IPS-18a (cell line): ENCODE data around the gene BICD1.
"Not testable (repeated sequence)": the region's sequence is repeated elsewhere in the genome, so short reads cannot be mapped to it uniquely, and the experiment has no call there.

Source experiments
- H3K27ac ChIP-seq: one replicate; pipeline ENCODE4 v1.5.1; 2013; ENCODE audit warnings: low read length
- H3K27me3 ChIP-seq: one replicate; pipeline ENCODE4 v1.6.1; 2013; ENCODE audit warnings: mild to moderate bottlenecking, low read length; ENCODE audit not compliant: control insufficient read depth, insufficient read depth
- H3K36me3 ChIP-seq: one replicate; pipeline ENCODE4 v1.6.1; 2013; ENCODE audit warnings: low read depth, low read length; ENCODE audit not compliant: control insufficient read depth
- H3K4me1 ChIP-seq: one replicate; pipeline ENCODE4 v1.6.1; 2013; ENCODE audit warnings: low read depth, low read length; ENCODE audit not compliant: control insufficient read depth
- H3K4me3 ChIP-seq: one replicate; pipeline ENCODE4 v1.5.1; 2013; ENCODE audit warnings: low read length
- H3K9ac ChIP-seq: one replicate; pipeline ENCODE4 v1.6.1; 2013; ENCODE audit warnings: mild to moderate bottlenecking, low read length, moderate library complexity
- H3K9me3 ChIP-seq: one replicate; pipeline ENCODE4 v1.6.1; 2013; ENCODE audit warnings: low read depth, low read length; ENCODE audit not compliant: control insufficient read depth

BICD1 gene

DNA sequence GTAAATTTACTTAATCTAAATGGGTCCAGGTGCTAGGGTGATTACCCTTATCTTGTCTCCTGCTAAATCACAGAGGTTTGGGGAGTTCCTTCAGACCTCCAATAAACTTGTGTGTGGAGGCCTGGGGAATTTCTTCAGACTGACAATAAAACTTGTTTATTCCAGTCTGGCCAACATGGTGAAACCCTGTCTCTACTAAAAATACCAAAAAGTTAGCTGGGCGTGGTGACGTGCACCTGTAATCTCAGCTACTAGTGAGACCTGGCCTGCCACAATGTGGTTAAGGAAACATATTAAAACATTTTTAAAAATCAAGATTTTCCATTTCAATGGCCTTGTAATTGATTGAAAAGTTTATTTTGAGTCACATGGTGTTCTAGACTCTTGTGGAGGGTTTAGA is 165.8 kb downstream of the BICD1 start:
- Histone ChIP-seq H3K4me1 (peaks cover 25% of the 10 kb centered on the region), H3K27ac (no peak overlapping the region), H3K4me3 (no peak overlapping the region), H3K36me3 (no peaks in the 10 kb centered on the region), H3K9me3 (no peaks in the 10 kb centered on the region), H3K9ac (no peak overlapping the region), H3K27me3 (no peaks in the 10 kb centered on the region)

DNA sequence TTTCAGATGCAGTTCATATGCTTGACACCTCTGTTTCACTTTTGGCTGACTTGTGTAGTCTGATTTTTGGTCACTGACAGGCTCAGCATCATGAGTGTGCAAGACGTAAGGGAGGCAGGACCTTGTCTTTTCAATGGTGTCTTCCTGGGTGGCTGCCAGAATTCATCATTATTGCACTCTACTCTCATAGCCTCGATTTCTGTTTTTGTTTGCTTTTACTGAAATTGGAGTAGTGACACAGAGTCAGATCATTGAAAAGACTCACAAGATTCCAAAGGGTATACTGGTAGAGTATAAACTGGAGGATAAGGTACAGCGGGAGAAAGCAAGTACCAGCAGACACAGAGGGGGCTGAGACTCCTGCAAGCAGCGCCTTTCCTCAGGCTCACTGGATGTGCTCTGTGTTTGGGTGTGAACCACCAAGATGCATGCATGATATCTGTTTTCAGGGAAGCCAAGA is 166.4 kb downstream of the BICD1 start:
- H3K27ac ChIP-seq, result no peak overlapping the region
- no peaks in the 10 kb centered on the region for H3K27me3 ChIP-seq
- no peaks in the 10 kb centered on the region for H3K36me3 ChIP-seq
- H3K4me1 ChIP-seq, result peaks cover 25% of the 10 kb centered on the region
- no peak overlapping the region for H3K4me3 ChIP-seq
- no peak overlapping the region for H3K9ac ChIP-seq
- no peaks in the 10 kb centered on the region for H3K9me3 ChIP-seq

DNA sequence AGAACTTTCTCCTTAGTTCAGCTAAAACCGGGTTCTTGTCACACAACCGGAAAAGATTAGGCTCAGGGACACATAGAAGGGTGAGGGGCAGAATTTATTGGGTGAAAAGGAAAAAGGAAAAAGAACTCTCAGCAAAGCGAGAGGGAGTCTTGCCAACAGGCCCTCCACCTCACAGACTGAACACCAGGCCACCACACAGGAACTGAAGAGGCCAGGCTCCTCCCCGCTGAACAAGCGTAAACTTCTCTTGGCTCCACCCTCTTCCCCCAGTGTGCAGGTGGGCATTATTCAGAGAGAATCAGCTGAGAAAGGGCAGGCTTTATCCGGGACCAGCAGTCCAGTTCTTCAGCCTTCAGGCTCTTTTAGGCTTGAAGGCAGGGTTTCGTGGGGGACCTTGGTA is 167.1 kb downstream of the BICD1 start:
- Histone ChIP-seq H3K9ac (no peak overlapping the region), H3K27ac (no peak overlapping the region), H3K27me3 (no peaks in the 10 kb centered on the region), H3K36me3 (no peaks in the 10 kb centered on the region), H3K4me3 (no peak overlapping the region), H3K4me1 (peaks cover 25% of the 10 kb centered on the region), H3K9me3 (no peaks in the 10 kb centered on the region)

DNA sequence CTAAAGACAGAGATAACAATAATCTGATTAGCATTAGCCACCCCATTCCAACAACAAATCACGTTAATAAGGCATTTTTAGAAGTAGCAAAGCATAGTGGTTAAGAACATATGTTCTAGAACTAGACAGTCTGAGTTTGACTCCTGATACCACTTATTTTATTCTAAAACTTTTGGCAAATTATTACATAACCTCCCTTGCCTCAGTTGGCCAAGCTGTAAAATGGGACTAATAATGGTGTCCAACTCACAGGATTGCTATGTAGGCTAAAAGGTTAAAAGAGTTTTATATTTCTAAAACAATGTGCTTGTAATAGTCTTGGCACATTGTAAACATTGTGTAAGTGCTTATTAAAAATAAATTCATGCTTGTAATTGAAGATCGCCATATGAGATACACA is 168.0 kb downstream of the BICD1 start:
- no peaks in the 10 kb centered on the region for H3K27me3 ChIP-seq
- peaks cover 25% of the 10 kb centered on the region for H3K4me1 ChIP-seq
- no peaks in the 10 kb centered on the region for H3K36me3 ChIP-seq
- H3K9me3 ChIP-seq, result no peaks in the 10 kb centered on the region
- H3K9ac ChIP-seq, result no peak overlapping the region
- no peak overlapping the region for H3K27ac ChIP-seq
- no peak overlapping the region for H3K4me3 ChIP-seq

DNA sequence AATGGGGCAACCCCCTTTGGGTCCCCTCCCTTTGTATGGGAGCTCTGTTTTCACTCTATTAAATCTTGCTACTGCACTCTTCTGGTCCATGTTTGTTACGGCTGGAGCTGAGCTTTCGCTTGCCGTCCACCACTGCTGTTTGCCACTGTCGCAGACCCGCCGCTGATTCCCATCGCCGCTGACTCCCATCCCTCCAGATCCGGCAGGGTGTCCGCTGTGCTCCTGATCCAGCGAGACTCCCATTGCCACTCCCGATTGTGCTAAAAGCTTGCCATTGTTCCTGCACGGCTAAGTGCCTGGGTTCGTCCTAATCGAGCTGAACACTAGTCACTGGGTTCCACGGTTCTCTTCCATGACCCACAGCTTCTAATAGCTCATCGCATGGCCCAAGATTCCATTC is 168.9 kb downstream of the BICD1 start:
- not testable (repeated sequence) for H3K36me3 ChIP-seq, H3K27ac ChIP-seq, H3K4me3 ChIP-seq, H3K9me3 ChIP-seq, H3K9ac ChIP-seq, H3K27me3 ChIP-seq
- H3K4me1 ChIP-seq, result peaks cover 23% of the 10 kb centered on the region

DNA sequence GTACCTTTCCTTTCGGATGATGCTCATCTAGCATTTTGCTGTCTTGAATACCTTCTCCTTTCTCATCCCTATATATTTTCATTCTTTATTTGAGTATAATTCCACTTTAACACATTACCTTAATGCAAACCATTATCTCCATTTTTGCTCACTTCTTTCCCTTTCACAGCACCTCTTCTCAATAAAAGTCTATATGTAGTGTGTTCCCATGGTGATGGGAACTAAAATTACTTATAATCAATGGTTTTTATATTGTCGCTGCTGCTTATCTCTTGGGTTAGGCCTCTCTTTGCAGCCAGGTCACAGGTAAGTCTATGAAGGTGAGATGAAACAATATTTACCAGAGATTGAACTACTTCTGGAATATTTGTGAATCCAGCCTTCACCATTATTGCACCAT is 171.1 kb downstream of the BICD1 start:
- no peak overlapping the region for H3K9ac ChIP-seq
- no peaks in the 10 kb centered on the region for H3K27me3 ChIP-seq
- no peak overlapping the region for H3K27ac ChIP-seq
- no peaks in the 10 kb centered on the region for H3K9me3 ChIP-seq
- H3K4me1 ChIP-seq, result peaks cover 9% of the 10 kb centered on the region
- H3K36me3 ChIP-seq, result no peaks in the 10 kb centered on the region
- no peak overlapping the region for H3K4me3 ChIP-seq

DNA sequence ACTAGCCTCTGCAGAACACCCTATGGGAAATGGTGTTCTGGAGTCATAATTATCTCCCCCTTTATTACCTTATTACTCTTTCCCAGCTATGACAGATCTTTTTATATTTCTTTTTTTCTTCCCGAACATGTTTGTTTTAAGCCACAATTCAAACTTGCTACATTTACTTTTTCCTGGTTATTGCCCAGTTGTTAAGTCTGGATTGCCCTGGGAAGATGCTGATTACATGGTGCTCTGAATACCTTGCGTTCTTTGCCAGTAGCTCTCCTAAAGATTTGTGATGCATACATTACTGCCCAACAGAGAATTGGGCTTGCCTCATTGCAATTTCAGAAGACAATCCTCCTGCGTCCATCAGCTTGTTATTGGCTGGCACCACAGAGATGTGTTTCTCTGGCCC is 174.5 kb downstream of the BICD1 start:
- Histone ChIP-seq H3K36me3 (no peaks in the 10 kb centered on the region), H3K4me3 (no peak overlapping the region), H3K9ac (no peak overlapping the region), H3K4me1 (peaks cover 20% of the 10 kb centered on the region), H3K27ac (no peak overlapping the region), H3K27me3 (no peaks in the 10 kb centered on the region), H3K9me3 (no peaks in the 10 kb centered on the region)

DNA sequence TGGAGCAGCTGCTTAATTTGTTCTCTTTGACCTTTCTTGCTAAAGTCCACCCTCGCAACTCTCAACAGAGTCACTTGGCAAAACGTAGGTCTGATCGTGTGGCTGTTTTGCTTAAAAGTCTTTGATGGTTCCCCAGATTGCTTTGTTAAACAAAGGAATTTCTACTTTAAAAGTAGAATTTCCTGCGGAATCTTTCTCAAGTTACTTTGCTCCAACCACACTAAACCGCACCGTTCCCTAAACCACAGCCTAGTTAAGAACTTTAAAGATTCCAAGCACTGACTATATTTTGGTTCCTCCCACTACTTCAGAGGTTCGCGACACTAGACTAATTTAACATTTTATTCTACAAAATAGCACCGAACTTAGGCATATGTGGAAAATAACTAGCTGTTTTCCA is 177.9 kb downstream of the BICD1 start:
- Histone ChIP-seq H3K4me3 (no peak overlapping the region), H3K36me3 (no peaks in the 10 kb centered on the region), H3K9me3 (no peaks in the 10 kb centered on the region), H3K27me3 (no peaks in the 10 kb centered on the region), H3K9ac (no peak overlapping the region), H3K4me1 (peaks cover 29% of the 10 kb centered on the region), H3K27ac (no peak overlapping the region)

DNA sequence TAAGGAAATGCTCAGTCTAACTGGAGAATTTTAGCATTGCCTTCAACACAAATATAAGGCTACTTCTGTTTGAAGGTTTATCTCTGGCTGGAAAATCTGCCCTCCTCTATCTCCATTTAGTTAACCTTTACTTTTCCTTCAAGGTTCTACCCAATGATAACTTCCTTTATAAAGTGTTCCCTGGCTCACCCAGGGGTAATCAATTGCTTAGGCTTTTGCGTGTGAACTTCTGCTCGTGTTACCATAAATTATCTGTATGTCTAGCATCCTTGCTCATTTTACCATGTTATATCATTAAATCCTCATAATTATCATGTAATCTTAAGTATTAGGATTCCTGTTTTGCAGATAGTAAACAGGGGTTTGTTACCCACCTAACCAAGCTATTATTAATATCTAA is 178.4 kb downstream of the BICD1 start:
- Histone ChIP-seq H3K4me1 (peaks cover 32% of the 10 kb centered on the region), H3K36me3 (no peaks in the 10 kb centered on the region), H3K27me3 (no peaks in the 10 kb centered on the region), H3K9me3 (no peaks in the 10 kb centered on the region), H3K27ac (no peak overlapping the region), H3K9ac (no peak overlapping the region), H3K4me3 (no peak overlapping the region)

DNA sequence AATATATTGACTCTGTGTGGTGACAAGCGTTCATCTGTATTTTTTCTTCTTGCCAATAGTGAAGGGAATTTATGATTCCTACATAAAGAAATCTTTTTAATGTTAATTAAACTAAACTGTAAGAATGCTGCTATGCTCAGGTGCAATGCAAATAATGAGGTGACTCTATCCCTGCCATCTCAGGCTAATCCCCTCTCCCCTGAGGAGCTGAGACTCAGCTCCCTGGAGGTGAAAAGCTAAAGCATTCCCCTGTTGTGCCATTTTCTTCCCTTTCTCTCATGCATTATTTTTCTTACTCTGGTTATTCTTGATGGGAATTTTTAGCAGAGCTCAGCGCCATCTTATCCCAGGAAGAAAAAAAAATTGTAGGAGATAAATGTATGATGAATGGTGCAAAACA is 178.8 kb downstream of the BICD1 start:
- peaks cover 36% of the 10 kb centered on the region for H3K4me1 ChIP-seq
- H3K9ac ChIP-seq, result peak overlapping the region; percentile 29
- H3K27ac ChIP-seq, result no peak overlapping the region
- peak overlapping the region; percentile 18 for H3K4me3 ChIP-seq
- H3K36me3 ChIP-seq, result no peaks in the 10 kb centered on the region
- H3K27me3 ChIP-seq, result no peaks in the 10 kb centered on the region
- no peaks in the 10 kb centered on the region for H3K9me3 ChIP-seq

DNA sequence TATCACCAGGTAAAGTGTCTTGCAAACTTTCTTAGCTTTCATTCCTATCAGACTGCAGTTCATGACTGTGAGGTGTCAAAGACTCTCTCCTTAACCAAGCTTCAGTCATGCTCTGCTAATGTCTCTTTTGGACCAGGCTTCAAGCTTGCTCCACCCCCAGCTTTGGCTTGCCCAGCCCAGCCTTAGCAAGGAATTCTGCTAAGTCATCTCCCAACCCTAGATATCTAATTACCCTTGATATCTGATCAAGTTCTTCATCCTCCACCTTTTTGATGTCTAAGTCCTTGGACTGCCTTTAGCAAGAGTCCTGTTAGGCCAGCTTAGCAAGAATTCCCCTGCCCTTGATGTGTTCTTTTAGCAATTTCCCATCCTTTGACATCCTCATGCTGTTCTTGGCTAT is 183.8 kb downstream of the BICD1 start:
- Histone ChIP-seq H3K27me3 (no peaks in the 10 kb centered on the region), H3K9ac (no peak overlapping the region), H3K36me3 (no peaks in the 10 kb centered on the region), H3K9me3 (no peaks in the 10 kb centered on the region), H3K27ac (no peak overlapping the region), H3K4me3 (no peak overlapping the region), H3K4me1 (peaks cover 26% of the 10 kb centered on the region)

DNA sequence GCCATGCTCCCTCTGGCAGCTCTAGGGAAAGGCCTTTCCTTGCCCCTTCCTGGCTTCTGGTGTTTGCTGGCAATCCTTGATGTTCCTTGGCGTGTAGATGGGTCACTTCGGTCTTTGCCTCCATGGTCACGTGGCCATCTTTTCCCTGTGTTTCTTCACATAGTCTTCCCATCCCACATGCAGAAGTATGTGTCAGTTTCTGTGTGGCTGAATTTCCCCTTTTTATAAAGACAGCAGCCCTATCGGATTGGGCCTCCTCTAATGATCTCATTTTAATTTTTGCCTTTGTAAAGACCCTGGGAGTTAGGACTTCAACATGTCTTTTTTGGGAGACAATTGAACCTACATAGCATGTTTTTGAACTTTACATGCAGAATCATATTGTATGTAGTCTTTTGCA is 185.5 kb downstream of the BICD1 start:
- no peaks in the 10 kb centered on the region for H3K27me3 ChIP-seq
- H3K27ac ChIP-seq, result no peak overlapping the region
- no peak overlapping the region for H3K4me3 ChIP-seq
- peaks cover 9% of the 10 kb centered on the region for H3K4me1 ChIP-seq
- H3K9ac ChIP-seq, result no peak overlapping the region
- no peaks in the 10 kb centered on the region for H3K36me3 ChIP-seq
- H3K9me3 ChIP-seq, result no peaks in the 10 kb centered on the region
